Gastrocnemius medialis (tissue), 4 donors: ENCODE measurements around the gene ARID5B. TPM values are rescaled to one million over a fixed set of nuclear protein-coding genes. Genes with fewer than 3 reads are reported as not detected.

Experiments used
- ATAC-seq, 2 donors: fragments of 150-250 bp; one replicate each; pipeline ENCODE4 v1.9.1; 2016
- DNase-seq, 2 donors: peaks; one replicate each; pipeline ENCODE4 v3.0.0-alpha.2; 2019
- H3K27ac ChIP-seq, 4 donors: fragments of 200-600 bp; sonication (generic); 1 replicate in 1 of 4; 2 replicates in 3 of 4; pipeline ENCODE4 v1.5.1; 2016 to 2018; ENCODE audit warnings: mild to moderate bottlenecking in 2 of 4, moderate library complexity in 1 of 4
- H3K27me3 ChIP-seq, 3 donors: fragments of 200-600 bp; sonication (generic) in 2 of 3; 1 replicate in 1 of 3; 2 replicates in 2 of 3; pipeline versions ENCODE4 v1.5.1 to v1.6.0; 2016 to 2019; ENCODE audit warnings: mild to moderate bottlenecking in 1 of 3, moderate library complexity in 1 of 3
- H3K36me3 ChIP-seq, 2 donors: fragments of 200-600 bp; sonication (generic) in 1 of 2; one replicate each; pipeline ENCODE4 v1.5.1; 2017 to 2018
- H3K4me1 ChIP-seq, 2 donors: fragments of 200-600 bp; sonication (generic) in 1 of 2; one replicate each; pipeline ENCODE4 v1.5.1; 2016 to 2017; ENCODE audit warnings: mild to moderate bottlenecking in 2 of 2
- H3K4me3 ChIP-seq, 4 donors: fragments of 200-600 bp; sonication (generic) in 3 of 4; 1 replicate in 1 of 4; 2 replicates in 3 of 4; pipeline ENCODE4 v1.5.1; 2016 to 2019; ENCODE audit warnings: mild to moderate bottlenecking in 2 of 4
- H3K9me3 ChIP-seq, 3 donors: fragments of 200-600 bp; sonication (generic) in 2 of 3; 1 replicate in 1 of 3; 2 replicates in 2 of 3; pipeline ENCODE4 v1.5.1; 2016 to 2019
- CTCF ChIP-seq, 5 experiments: fragments of 450-650 bp in 3 of 5; fragments of 200-600 bp in 2 of 5; sonication (generic) in 2 of 5; IDR thresholded peaks in 4 of 5; conservative IDR thresholded peaks in 1 of 5; 1 replicate in 4 of 5; 2 replicates in 1 of 5; pipeline ENCODE4 v1.5.1; 2016 to 2019; ENCODE audit warnings: antibody characterized with exemption in 5 of 5, mild to moderate bottlenecking in 3 of 5, moderate library complexity in 3 of 5
- POLR2A ChIP-seq, 2 donors: fragments of 450-650 bp; IDR thresholded peaks; one replicate each; pipeline ENCODE4 v1.6.1; 2017; ENCODE audit warnings: antibody characterized with exemption in 2 of 2, mild to moderate bottlenecking in 2 of 2, moderate library complexity in 2 of 2
- in situ Hi-C, 4 donors: fragments of 200-750 bp; cut with MboI; loops; one replicate each; pipeline versions ENCODE4 v1.15.0 to v1.8.0; 2017; ENCODE audit warnings: low sequenced_read_pairs in 4 of 4
- intact Hi-C: fragments of 100-400 bp; cut with DNase I; formaldehyde crosslinking; loops from one replicate; pipeline ENCODE4 v1.15.1; 2023; ENCODE audit warnings: low total_unique reads
- total RNA-seq, 4 donors: library from RNA; depleted of rRNA; stranded (reverse); fragments of >200 nt; gene quantifications; one replicate each; pipeline versions ENCODE4 v1.1.0 to v1.2.3, GENCODE V29; 2016

ARID5B gene
- total RNA-seq, 4 donors from 2014 or later, result 156 to 512 (median 263) TPM

- TF ChIP-seq POLR2A (IDR thresholded peaks at IDR 0.05) (no peak), CTCF (IDR thresholded peaks at IDR 0.05 in 4 of 5, conservative IDR thresholded peaks at IDR 0.05 in 1 of 5) (no peak)
- Histone ChIP-seq H3K4me3 (peak overlapping the region in 2 of 4 donors; percentile 4 to 8), H3K9me3 (no peaks in the 10 kb centered on the region), H3K4me1 (peaks cover 10 to 16% of the 10 kb centered on the region in 2 donors), H3K27me3 (no peaks in the 10 kb centered on the region), H3K36me3 (no peaks in the 10 kb centered on the region), H3K27ac (peak overlapping the region; percentile 55 to 75 (median 64))
- DNase-seq (no peak), ATAC-seq (peak in 1 of 2 donors; percentile 56)
- intact Hi-C loops (loop anchor here (5.0 kb wide), 1 partner anchor 38 kb away; no protein-coding TSS in a partner anchor), in situ Hi-C loops (no loop called here)
Observed at GRCh38 chr10:61943674-61944378, 42.3 kb downstream of the ARID5B start.

GRCh38 chr10:61944410-61945147, 43.1 kb downstream of the ARID5B start:
- Histone ChIP-seq H3K36me3 (no peaks in the 10 kb centered on the region), H3K4me1 (peaks cover 5 to 10% of the 10 kb centered on the region in 2 donors), H3K4me3 (no peak overlapping the region), H3K27ac (peak overlapping the region in 1 of 4 donors; percentile 75), H3K9me3 (no peaks in the 10 kb centered on the region), H3K27me3 (no peaks in the 10 kb centered on the region)
- intact Hi-C loops (loop anchor here (5.0 kb wide), 1 partner anchor 38 kb away; no protein-coding TSS in a partner anchor), in situ Hi-C loops (no loop called here)
- DNase-seq (no peak), ATAC-seq (no peak)
- TF ChIP-seq POLR2A (IDR thresholded peaks at IDR 0.05) (no peak), CTCF (IDR thresholded peaks at IDR 0.05 in 4 of 5, conservative IDR thresholded peaks at IDR 0.05 in 1 of 5) (no peak)

GRCh38 chr10:61949687-61950086, 48.2 kb downstream of the ARID5B start:
- ATAC-seq (no peak), DNase-seq (no peak)
- TF ChIP-seq POLR2A (IDR thresholded peaks at IDR 0.05), result no peak
- TF ChIP-seq CTCF (IDR thresholded peaks at IDR 0.05 in 4 of 5, conservative IDR thresholded peaks at IDR 0.05 in 1 of 5), result no peak
- no peak overlapping the region for H3K27ac ChIP-seq
- no peaks in the 10 kb centered on the region for H3K9me3 ChIP-seq
- intact Hi-C loops (no loop called here), in situ Hi-C loops (no loop called here)
- H3K4me1 ChIP-seq, result no peaks in the 10 kb centered on the region
- no peaks in the 10 kb centered on the region for H3K27me3 ChIP-seq
- H3K4me3 ChIP-seq, result no peak overlapping the region
- H3K36me3 ChIP-seq, result no peaks in the 10 kb centered on the region

GRCh38 chr10:61950449-61951143, 49.1 kb downstream of the ARID5B start:
- Histone ChIP-seq H3K27ac (no peak overlapping the region), H3K4me1 (no peaks in the 10 kb centered on the region), H3K36me3 (no peaks in the 10 kb centered on the region), H3K9me3 (no peaks in the 10 kb centered on the region), H3K27me3 (no peaks in the 10 kb centered on the region), H3K4me3 (no peak overlapping the region)
- in situ Hi-C loops (no loop called here), intact Hi-C loops (no loop called here)
- ATAC-seq (no peak), DNase-seq (no peak)
- TF ChIP-seq CTCF (IDR thresholded peaks at IDR 0.05 in 4 of 5, conservative IDR thresholded peaks at IDR 0.05 in 1 of 5) (no peak), POLR2A (IDR thresholded peaks at IDR 0.05) (no peak)
